Uterus (tissue), 2 donors: ENCODE measurements around the gene SFSWAP.

Experiments used
- CTCF ChIP-seq, 4 experiments: fragments of 200-600 bp in 2 of 4; fragments of 450-650 bp in 2 of 4; sonication (generic) in 2 of 4; IDR thresholded peaks; one replicate each; pipeline ENCODE4 v1.5.1; 2016 to 2019; ENCODE audit warnings: antibody characterized with exemption in 4 of 4, mild to moderate bottlenecking in 2 of 4, moderate library complexity in 1 of 4
- POLR2A ChIP-seq, 2 donors: fragments of 450-650 bp; IDR thresholded peaks; one replicate each; pipeline ENCODE4 v1.6.1; 2016; ENCODE audit warnings: antibody characterized with exemption in 2 of 2, mild to moderate bottlenecking in 1 of 2, moderate library complexity in 1 of 2

- no peak for TF ChIP-seq CTCF (IDR thresholded peaks at IDR 0.05)
- no peak for TF ChIP-seq POLR2A (IDR thresholded peaks at IDR 0.05)
Measured at GRCh38 chr12:131833288-131833895, 122.5 kb downstream of the SFSWAP start.
